ENCODE results near the gene RBMY1B.

DNA sequence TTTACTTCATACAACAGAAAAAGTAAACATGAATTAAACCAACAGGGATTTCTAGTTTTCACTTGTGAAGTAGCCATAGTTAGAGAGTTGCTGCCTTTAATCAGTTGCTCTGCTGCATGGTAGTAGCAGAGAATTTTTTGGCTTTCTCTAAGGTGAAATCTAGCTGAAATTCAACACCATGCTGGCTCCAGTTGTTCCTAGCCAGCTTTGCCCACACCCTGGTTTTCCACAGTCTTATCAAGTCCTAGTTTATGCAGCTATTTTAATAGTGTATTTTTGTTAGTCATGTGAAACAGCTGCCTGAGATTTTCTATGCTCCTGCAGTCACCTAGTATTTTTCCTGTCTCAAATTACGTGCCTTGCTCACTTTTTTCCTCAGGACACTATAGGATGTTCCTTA is 28.2 kb upstream of the RBMY1B start:
- TF ChIP-seq, protein P1, sequence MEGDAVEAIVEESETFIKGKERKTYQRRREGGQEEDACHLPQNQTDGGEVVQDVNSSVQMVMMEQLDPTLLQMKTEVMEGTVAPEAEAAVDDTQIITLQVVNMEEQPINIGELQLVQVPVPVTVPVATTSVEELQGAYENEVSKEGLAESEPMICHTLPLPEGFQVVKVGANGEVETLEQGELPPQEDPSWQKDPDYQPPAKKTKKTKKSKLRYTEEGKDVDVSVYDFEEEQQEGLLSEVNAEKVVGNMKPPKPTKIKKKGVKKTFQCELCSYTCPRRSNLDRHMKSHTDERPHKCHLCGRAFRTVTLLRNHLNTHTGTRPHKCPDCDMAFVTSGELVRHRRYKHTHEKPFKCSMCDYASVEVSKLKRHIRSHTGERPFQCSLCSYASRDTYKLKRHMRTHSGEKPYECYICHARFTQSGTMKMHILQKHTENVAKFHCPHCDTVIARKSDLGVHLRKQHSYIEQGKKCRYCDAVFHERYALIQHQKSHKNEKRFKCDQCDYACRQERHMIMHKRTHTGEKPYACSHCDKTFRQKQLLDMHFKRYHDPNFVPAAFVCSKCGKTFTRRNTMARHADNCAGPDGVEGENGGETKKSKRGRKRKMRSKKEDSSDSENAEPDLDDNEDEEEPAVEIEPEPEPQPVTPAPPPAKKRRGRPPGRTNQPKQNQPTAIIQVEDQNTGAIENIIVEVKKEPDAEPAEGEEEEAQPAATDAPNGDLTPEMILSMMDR (IDR thresholded peaks at IDR 0.05; ENCODE audit: poor library complexity) = no peak
- TF ChIP-seq EZH2 (IDR thresholded peaks at IDR 0.05; ENCODE audit: borderline replicate concordance) = no peak
- no peak for TF ChIP-seq EZH2phosphoT487 (IDR thresholded peaks at IDR 0.05; ENCODE audit: low read depth, severe bottlenecking, unreplicated experiment)

Measured in hepatocyte (in vitro differentiated cells).